NCI-H1105 (cell line): Measurements from ENCODE around the gene CDH20.
"Not testable (repeated sequence)": the region's sequence is repeated elsewhere in the genome, so short reads cannot be mapped to it uniquely, and the experiment has no call there.

ENCODE experiments used
- DNase-seq: peaks from one replicate; lab custom pipeline; 2025; lab: John Stamatoyannopoulos, UW

Gene CDH20

DNA sequence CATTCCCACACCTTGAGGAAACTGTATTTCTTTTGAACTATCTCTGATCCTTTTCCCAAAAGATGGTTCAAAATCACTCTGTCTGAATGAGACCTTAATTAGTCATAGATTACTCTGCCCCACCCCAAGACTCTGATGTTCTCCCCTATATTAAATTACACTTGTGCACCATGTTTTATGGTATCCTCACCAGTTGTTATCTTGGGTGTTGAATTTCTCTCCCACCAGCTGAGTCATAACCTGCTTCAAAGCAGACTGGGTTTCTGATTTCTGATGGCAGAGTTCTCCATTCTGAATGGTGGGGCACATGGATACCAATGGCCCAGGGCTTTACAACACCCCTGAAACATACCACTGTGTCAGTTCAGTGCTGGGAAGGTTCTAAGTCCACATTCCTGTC, 15.0 kb downstream of the CDH20 start:
- DNase-seq: no peak

DNA sequence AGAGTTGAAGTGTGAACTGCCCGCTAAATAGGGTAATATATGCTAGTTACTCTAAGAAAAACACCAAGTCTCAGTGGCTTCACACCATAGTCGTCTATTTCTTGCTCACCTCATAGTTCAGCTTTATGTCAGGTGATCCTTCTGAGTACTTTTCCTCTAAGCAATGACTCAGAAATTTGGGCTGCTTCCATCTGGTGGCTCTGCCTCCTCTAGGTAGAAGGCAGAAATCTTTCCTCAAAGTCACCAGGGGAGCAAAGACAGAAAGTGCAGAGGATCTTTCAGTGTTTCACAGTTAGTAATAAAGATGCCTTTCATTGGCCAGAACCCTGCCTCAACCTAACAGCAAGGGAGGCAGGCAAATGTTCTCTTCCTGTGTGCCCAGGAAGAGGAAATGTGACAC, 17.3 kb downstream of the CDH20 start:
- no peak for DNase-seq

DNA sequence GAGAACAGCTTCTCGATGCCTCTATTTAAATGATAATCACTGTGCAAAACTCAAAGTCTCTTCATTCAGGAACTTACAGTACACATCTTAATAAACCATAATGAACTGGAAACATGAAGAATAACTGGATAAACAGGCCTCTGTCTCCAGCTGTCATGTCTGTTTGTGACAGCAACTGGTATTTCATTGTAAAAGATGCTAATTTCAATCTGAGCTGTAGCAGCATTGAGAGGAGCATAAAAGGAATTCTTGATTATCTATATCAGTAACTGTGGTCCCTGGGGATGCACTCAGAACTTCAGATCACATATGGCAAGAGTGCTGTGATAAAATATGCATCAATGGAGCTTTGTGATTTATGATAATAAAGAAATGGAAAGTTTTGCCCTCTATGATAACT, 18.8 kb downstream of the CDH20 start:
- DNase-seq: no peak

DNA sequence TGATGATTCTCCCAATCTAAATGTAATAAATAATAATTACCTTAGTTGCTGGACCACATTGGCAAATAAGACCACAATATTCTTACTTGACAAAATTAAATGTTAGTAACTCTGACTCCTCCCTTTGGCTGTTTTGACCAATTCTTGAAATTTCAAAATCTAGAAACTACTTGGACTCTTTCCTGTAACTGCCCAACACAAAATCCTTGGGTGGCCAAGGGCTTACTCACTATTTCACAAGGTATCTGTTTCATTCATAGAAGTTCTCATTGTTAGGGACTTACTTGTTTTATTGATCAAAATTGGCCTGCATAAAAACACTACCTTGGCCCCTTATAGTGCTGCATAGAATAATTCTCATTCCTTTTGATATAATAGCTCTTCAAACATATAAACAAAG, 19.4 kb downstream of the CDH20 start:
- no peak for DNase-seq

DNA sequence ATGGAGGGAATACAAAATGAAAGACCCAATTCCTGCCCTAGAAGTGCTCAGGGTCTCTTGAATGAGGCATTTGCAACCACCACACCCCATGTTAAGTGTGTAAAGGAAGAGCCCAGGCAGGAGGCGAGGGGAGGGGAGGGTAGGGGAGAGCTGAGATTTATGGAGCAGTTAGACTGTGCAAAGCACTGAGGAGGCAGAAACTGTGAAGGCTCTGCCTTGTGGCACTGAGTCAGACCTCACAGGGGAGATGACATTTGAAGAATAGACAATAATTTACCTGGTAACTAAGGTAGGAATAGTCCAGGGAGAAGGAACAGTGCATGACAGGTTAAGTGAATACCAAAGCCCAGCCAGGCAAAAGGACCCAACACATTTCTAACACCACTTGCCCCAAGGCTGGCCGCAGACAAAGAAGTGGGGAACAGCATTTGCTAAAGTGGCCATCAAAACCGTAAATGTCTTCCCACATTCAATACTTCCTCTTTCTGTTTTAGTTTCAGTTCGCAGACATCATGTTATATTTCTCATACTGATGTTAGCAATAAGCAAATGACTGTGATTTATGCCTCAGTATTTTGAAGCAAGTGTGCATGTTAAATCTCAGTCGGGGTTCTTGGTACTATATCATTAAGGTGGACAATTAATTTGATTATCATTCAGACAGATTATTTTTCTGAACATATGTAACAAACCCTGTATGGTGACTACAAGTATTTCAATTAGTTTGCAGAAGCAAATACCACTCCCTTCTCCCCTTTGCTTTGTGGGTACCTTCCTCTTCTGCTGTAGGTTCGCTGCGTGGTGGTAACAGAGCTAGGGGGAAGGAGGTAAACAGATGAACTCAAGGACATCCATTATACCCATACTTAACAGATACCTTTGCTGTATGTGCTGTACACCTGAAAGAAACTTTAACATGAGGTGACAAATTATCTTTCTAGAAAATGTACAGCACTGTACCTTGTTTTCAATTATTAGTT, 27.5 kb downstream of the CDH20 start:
- DNase-seq: no peak

DNA sequence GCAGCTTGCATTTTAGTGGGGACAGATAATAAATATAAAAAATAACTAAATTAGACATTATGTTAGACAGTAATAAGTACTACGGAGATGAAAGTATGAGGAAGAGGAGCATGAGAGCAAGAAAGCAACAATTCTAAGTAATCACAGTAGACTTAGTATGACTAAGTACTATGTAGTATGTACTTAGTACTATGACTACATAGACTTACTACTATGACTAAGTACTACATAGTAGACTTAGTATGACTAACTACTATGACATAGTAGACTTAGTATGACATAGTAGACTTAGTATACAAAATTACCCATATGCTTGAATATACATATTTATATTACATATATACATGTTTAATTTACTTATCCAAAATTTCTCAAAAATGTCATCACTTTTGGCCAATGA, 29.3 kb downstream of the CDH20 start:
- DNase-seq: no peak

DNA sequence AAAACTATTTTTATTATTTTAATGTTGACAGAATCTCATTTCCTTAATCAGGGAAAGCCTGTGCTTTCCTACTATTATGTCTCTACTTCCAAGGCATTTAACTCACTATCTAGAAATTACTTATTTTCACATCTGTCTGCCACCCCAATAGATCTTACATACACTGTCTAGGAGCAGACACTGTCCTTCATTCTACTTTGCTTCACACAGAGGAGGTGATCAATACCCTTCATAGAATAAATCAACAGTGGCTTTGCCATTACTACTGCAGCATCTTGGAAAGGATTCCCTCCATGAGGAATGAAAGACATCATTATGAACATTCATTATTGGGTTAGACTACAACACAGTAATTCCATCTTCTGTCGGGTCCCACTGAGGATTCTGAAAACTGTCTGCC, 31.7 kb downstream of the CDH20 start:
- DNase-seq: no peak

DNA sequence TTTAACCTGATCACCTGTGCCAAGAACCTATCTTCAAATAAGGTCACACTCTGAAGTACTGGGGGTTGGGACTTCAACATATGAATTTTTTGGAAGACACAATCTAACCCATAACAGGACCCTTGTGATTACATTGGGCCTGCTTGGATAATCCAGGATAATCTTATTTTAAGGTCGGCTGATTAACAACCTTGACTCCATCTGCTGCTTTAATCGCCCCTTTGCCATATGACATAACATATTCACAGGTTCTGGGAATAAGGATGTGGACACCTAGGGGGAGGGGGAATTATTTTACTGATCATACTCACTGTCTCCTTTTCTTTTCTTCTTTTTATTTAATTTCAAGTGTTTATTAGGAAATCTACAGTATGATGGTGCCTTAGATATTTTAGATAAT, 34.8 kb downstream of the CDH20 start:
- DNase-seq: no peak

DNA sequence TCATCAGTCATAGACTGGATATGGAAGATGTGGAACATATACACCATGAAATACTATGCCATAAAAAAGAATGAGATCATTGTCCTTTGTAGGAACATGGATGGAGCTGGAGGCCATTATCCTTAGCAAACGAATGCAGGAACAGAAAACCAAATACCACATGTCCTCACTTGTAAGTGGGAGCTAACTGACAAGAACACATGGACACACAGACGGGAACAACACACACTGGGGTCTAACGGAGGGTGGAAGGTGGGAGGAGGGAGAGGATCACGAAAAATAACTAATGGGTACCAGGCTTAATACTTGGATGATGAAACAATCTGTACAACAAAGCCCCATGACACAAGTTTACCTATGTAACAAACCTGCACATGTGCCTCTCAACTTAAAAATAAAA, 36.4 kb downstream of the CDH20 start:
- DNase-seq: not testable (repeated sequence)

DNA sequence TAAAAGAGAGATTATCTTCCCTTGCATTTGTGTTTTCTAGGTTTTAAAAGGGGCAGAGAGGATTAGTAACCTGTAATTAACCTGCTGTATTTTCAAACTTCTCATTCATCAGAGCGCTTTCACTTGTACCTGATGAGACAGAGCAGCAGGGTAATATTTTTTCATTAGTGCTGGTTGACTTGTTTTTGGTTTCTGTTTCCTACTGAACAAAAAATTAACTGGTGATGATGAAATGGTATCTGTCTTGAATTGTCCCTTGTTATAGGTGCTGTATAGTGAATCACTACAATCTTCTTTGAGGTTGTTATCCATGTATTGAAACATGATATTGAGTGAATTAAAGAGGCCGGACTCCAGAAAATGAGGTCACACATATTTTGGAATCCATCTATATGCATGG, 37.9 kb downstream of the CDH20 start:
- no peak for DNase-seq

DNA sequence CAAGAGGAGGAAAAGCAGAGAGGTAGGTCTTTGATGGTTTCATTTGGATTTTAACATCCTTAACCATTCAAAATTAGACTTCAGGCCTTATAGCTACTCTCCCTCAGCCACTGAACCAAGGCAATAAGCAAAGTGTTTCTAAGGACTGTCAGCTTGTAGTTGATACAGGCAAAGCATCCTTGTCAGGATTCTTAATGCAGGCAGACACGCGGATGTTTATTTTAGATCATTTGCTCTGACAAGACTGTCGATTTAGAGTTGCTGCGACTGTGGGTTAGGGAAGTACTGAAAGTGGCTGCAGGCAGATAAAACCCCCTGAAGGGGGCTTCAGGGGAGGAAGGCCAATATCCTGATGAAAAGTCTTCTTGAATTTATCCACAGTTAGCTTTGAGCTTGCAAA, 46.6 kb downstream of the CDH20 start:
- no peak for DNase-seq

DNA sequence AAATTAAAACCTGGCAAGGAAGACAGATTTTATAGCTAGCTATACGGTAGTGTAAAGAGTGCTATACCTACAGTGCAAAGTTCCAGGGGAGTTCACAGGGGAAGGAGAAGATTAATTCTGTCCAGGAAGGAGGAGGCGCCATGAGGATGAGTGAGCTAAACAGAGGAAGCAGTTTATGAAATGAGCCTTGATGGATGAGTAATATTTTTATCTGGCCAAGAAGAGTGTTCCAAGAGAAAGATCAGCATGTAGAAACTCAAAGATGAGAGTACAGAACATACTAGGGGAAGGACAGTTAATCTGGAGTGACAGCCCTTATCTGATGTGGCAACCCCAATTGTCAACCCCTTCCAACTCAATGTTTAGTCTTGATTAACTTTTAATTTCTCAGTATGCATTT, 54.8 kb downstream of the CDH20 start:
- DNase-seq: no peak

DNA sequence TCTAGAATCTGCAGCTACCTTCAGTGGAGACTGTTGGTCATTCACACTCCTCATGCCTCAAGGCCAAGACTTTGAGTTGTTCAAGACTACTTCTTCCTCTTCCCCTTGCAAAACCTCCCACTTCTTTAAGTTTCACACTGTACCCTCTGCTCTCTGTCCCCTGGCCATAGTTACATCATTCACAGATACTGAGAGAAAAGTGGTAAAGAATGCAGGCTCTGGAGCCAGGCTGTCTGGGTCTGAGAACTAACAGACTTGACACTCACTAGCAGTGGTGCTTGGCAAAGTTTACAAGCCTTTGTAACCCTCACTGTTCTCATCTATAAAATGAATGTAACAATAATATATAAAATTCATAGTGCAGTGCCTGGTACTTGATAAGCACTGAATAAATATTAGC, 61.8 kb downstream of the CDH20 start:
- DNase-seq: no peak

DNA sequence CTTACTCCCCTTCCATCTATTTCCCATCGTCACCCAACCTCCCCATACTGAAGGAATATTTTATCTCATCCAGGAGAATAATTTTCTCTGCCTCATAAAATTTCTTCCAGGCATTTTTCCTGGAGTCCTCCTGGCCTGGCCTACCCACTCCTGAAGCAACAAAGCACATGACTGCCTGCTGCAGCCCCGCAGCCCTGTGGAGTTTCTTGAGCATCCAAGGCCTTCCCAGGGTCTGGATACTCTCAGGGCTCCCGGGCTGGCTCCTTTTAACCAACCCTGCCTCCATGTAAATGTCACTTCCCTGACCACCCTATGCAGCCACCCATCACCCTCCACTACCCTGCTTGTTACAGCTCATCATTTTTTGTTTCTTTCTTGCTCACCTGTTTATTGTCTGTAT, 64.0 kb downstream of the CDH20 start:
- DNase-seq: no peak

DNA sequence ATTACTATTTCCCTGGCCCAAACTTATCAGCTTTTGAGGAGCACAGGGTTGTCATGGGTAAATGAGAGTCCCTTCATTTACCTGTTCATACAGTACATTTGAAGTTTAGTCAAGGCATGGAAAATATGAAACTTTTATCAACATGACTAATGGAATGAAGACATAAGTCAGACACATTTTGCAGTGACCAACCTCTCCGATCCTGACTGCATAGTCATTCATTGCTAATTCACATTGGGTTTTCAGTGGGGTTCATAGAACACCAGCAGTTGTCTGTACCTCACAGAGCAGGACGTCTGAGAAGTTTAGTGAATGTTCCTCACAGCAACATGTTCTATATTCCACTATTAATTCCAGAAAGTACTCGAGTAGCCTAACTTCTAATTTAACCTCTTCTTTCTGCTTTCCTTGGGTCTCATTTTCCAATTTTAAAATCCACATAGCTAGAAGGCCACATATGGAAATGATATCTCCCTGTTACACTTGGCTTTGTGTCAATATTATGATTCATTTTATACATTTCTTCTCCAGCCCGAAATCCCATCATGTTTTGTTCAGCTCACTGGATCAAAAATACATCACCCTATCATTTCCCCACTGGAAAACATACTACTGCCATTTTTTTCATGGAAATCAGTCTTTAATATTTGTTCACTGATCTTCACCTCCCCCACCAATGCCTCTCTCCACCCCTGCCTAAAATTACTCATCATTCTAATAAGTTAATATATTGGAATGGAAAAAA, 65.9 kb downstream of the CDH20 start:
- no peak for DNase-seq

DNA sequence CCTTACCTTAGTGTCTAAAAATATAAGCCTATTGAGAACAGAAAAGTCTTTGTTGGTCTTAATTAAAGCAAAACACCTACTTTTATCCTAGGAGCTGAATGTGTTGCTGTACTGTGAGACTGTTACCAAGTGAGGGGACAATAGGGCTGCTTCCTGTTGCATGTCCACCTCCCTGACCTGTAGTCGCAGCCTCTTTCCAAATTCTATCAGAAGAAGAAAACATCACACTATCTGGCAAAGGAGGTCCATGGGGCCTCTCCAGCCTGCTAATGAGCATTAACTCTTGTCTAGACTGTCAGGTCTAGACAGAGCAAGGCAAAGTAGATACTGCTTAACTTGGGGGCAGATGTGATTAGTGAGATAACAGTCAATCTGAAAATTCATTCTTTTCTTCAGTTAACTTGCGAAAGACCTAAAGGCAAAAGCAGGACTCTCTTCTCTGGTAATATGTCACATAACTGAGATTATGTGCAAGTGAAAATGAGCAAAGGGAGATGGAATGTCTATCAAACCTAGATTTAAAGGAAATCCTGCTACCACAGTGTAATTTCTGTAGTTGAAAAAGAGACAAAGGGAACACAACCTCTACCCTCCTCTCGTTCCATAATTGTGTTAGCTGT, 66.9 kb downstream of the CDH20 start:
- DNase-seq: no peak

DNA sequence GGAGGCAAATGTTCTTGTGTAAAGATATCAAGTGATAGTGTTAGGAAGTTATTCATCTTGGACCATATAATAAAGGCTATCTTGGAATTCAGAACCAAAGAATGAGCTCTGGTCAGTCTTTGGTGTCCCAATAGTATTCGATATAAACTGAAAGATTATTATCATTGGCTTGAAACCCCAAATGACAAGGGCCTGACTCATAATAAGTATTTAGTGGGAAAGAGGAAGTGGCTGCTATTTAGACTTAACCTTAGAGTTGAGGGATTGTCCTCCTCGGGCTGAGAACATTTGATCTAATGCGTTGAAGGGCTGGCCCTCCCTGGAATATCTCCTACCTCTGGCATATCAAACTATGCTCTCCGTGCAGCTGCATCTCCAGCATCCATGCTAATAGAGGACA, 67.5 kb downstream of the CDH20 start:
- DNase-seq: no peak

DNA sequence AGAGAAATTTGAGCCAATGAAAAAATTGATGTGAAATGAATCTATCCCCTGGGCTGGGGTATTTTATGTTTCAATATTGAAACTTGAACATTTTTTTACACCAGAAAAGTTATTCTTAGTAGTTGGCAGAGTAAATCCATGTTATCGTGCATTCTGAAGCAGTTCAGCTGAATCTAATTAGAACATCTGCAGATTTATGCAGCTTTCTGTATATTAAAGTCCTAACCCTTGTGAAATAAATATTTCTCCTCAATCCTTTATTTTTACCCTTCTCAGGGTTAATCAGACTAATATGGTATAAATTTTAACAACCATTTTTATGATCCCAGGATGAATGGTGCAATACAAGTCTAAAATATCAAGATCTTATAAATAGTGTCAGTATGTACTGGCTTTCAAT, 69.5 kb downstream of the CDH20 start:
- no peak for DNase-seq

DNA sequence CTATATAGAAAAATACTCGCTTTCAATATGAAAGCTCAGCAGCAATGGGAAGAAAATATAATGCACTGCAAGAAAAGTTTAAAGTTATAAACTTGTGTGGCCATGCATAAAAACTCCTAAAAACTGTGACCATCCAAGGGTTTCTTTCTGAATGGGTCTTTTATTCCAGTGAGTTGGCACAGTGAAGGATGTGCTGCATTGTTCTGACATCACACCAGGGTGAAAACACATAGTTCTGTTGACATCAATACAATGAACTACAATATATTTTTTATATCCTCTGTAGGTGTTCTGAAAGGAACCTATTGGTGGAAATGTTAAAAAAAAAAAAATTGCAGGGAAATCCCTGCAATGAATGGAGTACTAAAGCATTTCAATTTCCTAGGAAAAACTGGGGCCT, 80.2 kb downstream of the CDH20 start:
- DNase-seq: no peak

DNA sequence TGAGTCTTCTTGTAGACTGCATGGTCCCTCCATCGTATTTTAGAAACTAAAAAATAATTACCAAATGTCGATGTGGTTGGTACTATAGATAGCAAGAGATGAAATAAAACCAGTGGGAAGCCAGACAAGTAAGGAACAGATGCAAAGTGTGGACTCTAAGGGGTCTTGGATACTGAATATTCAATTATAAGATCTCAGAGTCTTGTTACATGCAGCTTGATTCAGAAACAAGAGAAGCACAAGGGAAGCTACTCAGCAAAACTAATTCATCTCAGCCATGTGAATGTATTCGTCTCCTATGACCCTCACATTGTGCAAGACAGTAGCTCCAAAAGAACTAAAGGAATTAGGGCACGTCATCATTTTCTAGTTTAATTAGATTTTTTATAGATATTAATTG, 80.9 kb downstream of the CDH20 start:
- no peak for DNase-seq

DNA sequence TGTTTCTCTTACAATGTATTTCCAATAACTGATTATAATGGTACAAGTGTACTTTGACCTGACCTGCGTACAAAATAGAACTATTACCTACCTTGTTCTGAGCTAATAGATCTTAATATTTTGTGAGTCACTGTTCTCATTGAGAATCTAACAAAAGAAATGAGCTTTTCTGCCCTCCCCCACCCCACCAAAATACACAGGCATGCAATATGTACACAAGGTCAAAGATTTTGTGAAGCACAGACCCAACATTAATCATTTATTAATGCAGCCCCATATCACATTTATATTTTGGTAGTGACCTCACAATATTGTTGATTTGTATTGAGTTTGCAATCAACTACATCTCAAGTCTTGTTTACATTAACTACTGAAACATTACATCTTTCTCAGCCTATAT, 86.5 kb downstream of the CDH20 start:
- DNase-seq: no peak

DNA sequence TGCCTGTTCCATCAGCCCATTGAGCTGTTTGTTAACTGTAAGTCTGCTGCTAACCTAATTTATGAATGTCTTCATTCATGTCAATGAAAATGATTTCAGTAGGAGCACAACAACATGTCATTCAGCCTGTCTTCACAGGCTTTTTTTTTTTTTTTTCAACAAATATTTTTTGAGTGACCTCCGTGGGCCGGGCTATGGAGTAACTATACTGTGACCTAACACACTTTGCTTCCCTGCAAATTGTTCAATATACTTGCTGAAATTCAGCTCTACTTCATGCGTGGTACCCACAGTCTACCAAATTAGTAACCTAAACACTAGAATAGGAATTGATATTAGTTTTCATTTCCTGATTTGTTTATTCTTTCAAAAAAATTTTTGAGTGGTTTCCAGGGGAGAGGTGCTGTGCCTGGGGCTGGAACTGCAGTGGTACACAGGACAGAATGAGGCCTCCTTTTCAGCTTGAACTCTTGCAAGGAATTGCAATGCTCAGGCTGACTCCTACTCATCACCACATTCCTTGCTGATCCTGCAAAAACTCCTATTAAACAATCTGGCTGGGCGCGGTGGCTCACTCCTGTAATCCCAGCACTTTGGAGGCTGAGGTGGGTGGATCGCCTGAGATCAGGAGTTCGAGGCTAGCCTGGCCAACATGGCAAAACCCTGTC, 87.1 kb downstream of the CDH20 start:
- no peak for DNase-seq
